Chondrocyte (in vitro differentiated cells): Measurements from ENCODE around the gene CDK5R1. TPM values are rescaled to one million over a fixed set of nuclear protein-coding genes. Genes with fewer than 3 reads are reported as not detected.

Source experiments
- DNase-seq: peaks from one replicate; pipeline ENCODE4 v3.0.0; 2021; ENCODE audit warnings: mixed read lengths, low spot score
- H3K27ac Mint-ChIP-seq: one replicate; pipeline ENCODE4 v1.8.0; 2021; ENCODE audit warnings: mild to moderate bottlenecking, moderate library complexity, mixed read lengths; ENCODE audit not compliant: unreplicated experiment
- H3K27me3 Mint-ChIP-seq: 2 replicates; pipeline ENCODE4 v1.8.0; 2021; ENCODE audit warnings: low read depth, mixed read lengths
- H3K36me3 Mint-ChIP-seq: 2 replicates; pipeline ENCODE4 v1.8.0; 2021; ENCODE audit warnings: low read depth, mixed read lengths
- H3K4me1 Mint-ChIP-seq: 2 replicates; pipeline ENCODE4 v1.8.0; 2021; ENCODE audit warnings: low read depth, mild to moderate bottlenecking, mixed read lengths
- H3K4me3 Mint-ChIP-seq: one replicate; pipeline ENCODE4 v1.8.0; 2021; ENCODE audit warnings: mild to moderate bottlenecking, moderate library complexity, mixed read lengths; ENCODE audit not compliant: unreplicated experiment
- H3K9me3 Mint-ChIP-seq: 2 replicates; pipeline ENCODE4 v1.8.0; 2021; ENCODE audit warnings: low read depth, mixed read lengths
- CTCF ChIP-seq: fragments of 200-600 bp; sonication (generic); IDR thresholded peaks from 2 replicates; pipeline ENCODE4 v1.5.0; 2021; ENCODE audit warnings: antibody characterized with exemption, mild to moderate bottlenecking, moderate library complexity
- total RNA-seq: library from RNA; stranded (reverse); gene quantifications from 3 replicates; pipeline ENCODE4 v1.2.1, GENCODE V29; 2021

CDK5R1 gene
- total RNA-seq, 1 donor from 2014 or later, result 2.1 TPM

- no peaks in the 10 kb centered on the region for H3K27me3 Mint-ChIP-seq
- peak; percentile 91 for DNase-seq
- H3K36me3 Mint-ChIP-seq, result peaks cover 2% of the 10 kb centered on the region
- TF ChIP-seq CTCF, result no peak
- H3K4me3 Mint-ChIP-seq, result no peak overlapping the region
- H3K27ac Mint-ChIP-seq, result peak overlapping the region; percentile 88
- H3K4me1 Mint-ChIP-seq, result peaks cover 29% of the 10 kb centered on the region
- no peaks in the 10 kb centered on the region for H3K9me3 Mint-ChIP-seq
These were observed 17.6 kb downstream of the CDK5R1 start for GRCh38 chr17:32504166-32504990.

DNA sequence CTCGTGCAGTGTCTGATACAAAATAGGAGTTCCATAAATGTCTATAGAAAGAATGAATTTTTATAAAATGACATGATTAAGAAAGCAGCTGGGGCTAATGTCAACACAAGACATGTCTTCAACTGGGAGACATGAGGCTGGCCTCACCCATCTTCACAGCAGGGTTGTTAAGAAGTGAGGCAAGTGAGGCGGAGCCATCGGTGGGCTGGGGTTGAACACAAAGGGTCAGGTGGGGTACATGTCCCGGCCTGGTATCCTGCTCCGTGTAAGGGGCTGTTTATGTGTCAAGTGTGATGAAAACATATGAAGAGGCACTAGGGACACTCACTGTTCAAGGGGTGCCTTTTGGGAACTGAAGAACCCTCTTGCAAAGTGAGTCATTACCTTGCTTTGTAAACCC lies 22.1 kb downstream of the CDK5R1 start:
- no peak overlapping the region for H3K27ac Mint-ChIP-seq
- H3K27me3 Mint-ChIP-seq, result no peaks in the 10 kb centered on the region
- peaks cover 3% of the 10 kb centered on the region for H3K36me3 Mint-ChIP-seq
- H3K4me3 Mint-ChIP-seq, result no peak overlapping the region
- DNase-seq, result peak; percentile 81
- TF ChIP-seq CTCF, result no peak
- H3K9me3 Mint-ChIP-seq, result no peaks in the 10 kb centered on the region
- H3K4me1 Mint-ChIP-seq, result peaks cover 18% of the 10 kb centered on the region

- peaks cover 3% of the 10 kb centered on the region for H3K36me3 Mint-ChIP-seq
- H3K27ac Mint-ChIP-seq, result no peak overlapping the region
- peaks cover 2% of the 10 kb centered on the region for H3K4me1 Mint-ChIP-seq
- DNase-seq, result peak; percentile 67
- TF ChIP-seq CTCF, result no peak
- H3K27me3 Mint-ChIP-seq, result no peaks in the 10 kb centered on the region
- no peaks in the 10 kb centered on the region for H3K9me3 Mint-ChIP-seq
- H3K4me3 Mint-ChIP-seq, result no peak overlapping the region
These were observed 23.7 kb downstream of the CDK5R1 start for GRCh38 chr17:32510466-32510865.

DNA sequence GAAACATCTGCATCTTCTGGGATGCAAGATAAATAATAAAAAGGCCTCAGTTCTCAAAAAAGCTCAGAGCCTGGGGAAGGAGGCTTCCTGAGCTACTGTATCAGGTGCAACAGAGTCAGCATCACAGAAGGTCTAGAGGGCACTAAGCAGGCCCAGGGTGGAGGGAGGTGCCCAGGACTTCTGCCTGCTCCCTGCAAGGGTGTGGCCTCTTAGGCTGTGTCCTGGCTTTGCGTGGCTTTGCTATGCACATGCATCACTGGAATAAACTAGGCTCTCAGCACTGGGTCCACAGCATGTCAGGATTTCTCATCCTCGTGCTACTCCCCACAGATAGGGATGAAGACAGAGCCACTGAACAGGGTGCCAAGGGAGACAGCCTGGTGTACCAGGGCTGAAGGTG lies 25.5 kb downstream of the CDK5R1 start:
- Mint-ChIP-seq H3K9me3 (no peaks in the 10 kb centered on the region), H3K4me3 (no peak overlapping the region), H3K36me3 (peaks cover 3% of the 10 kb centered on the region), H3K27ac (no peak overlapping the region), H3K4me1 (no peaks in the 10 kb centered on the region), H3K27me3 (no peaks in the 10 kb centered on the region)
- TF ChIP-seq CTCF, result no peak
- no peak for DNase-seq

DNA sequence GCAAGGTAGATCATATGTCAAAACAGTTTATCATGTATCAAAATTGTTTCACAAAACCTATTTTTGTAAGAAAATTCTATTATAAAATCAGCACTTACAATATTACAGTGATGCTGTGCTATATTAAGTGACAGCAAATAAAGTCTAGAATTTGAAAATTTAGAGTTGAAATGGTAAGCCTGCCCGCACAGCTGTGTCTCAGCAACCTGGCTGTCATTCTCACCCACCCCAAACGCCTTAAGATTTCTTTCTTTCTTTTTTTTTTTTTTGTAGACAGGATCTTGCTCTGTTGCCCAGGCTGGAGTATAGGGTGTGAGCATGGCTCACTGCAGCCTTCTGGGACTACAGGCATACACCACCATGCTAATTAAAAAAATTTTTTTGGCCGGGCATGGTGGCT lies 26.8 kb downstream of the CDK5R1 start:
- no peak overlapping the region for H3K27ac Mint-ChIP-seq
- no peak for DNase-seq
- H3K36me3 Mint-ChIP-seq, result peaks cover 3% of the 10 kb centered on the region
- H3K27me3 Mint-ChIP-seq, result no peaks in the 10 kb centered on the region
- no peaks in the 10 kb centered on the region for H3K9me3 Mint-ChIP-seq
- H3K4me1 Mint-ChIP-seq, result no peaks in the 10 kb centered on the region
- no peak overlapping the region for H3K4me3 Mint-ChIP-seq
- no peak for TF ChIP-seq CTCF
